Thymus (tissue), 11 donors: ENCODE results near the gene HDAC4. TPM values are rescaled to one million over a fixed set of nuclear protein-coding genes. Genes with fewer than 3 reads are reported as not detected.

ENCODE experiments used
- DNase-seq, 9 donors: peaks; one replicate each; pipeline ENCODE4 v3.0.0-alpha.2; 2013; ENCODE audit warnings: low spot score in 9 of 9, low read depth in 6 of 9, missing footprints in 1 of 9
- H3K27ac ChIP-seq, 2 donors: one replicate each; pipeline ENCODE4 v1.5.1; 2013; ENCODE audit warnings: control low read depth in 1 of 2, low read depth in 1 of 2, low read length in 1 of 2, mild to moderate bottlenecking in 1 of 2, moderate library complexity in 1 of 2
- H3K27me3 ChIP-seq, 2 donors: one replicate each; pipeline ENCODE4 v1.5.1; 2013; ENCODE audit warnings: low read length in 1 of 2; ENCODE audit not compliant: control insufficient read depth in 2 of 2, insufficient read depth in 1 of 2
- H3K36me3 ChIP-seq, 2 donors: one replicate each; pipeline ENCODE4 v1.5.1; 2013; ENCODE audit warnings: low read length in 1 of 2, mild to moderate bottlenecking in 1 of 2, moderate library complexity in 1 of 2; ENCODE audit not compliant: control insufficient read depth in 2 of 2, insufficient read depth in 2 of 2
- H3K4me1 ChIP-seq, 2 donors: one replicate each; pipeline ENCODE4 v1.5.1; 2013; ENCODE audit warnings: low read length in 2 of 2; ENCODE audit not compliant: control insufficient read depth in 2 of 2, insufficient read depth in 2 of 2
- H3K4me3 ChIP-seq, 2 donors: one replicate each; pipeline ENCODE4 v1.5.1; 2013; ENCODE audit warnings: low read length in 2 of 2, control low read depth in 1 of 2, mild to moderate bottlenecking in 1 of 2
- H3K9me3 ChIP-seq, 2 donors: one replicate each; pipeline ENCODE4 v1.5.1; 2013; ENCODE audit warnings: low read length in 1 of 2, mild to moderate bottlenecking in 1 of 2; ENCODE audit not compliant: control insufficient read depth in 2 of 2, insufficient read depth in 1 of 2
- WGBS: extraction: QIAGEN DNeasy Blood & Tissue Kit; methylation state at CpG from one replicate; pipeline ENCODE4 v1.1.7; 2013; 5-methylcytosine and 5-hydroxymethylcytosine counted together
- polyA plus RNA-seq: library from polyadenylated mRNA; stranded (reverse); fragments of 200-250 nt; gene quantifications from one replicate; pipeline ENCODE4 v1.2.3, GENCODE V29; 2013
- total RNA-seq: library from RNA; stranded (reverse); fragments of 120-200 nt; gene quantifications from one replicate; pipeline ENCODE4 v1.2.4, GENCODE V29; 2013
- donor health status: healthy.

Gene HDAC4
- total and polyA plus RNA-seq, 2 donors: 7.8 to 17.9 TPM

GRCh38 chr2:239241431-239241960, 159.3 kb downstream of the HDAC4 start:
- no peak for DNase-seq
- peaks cover 16 to 80% of the 10 kb centered on the region in 2 donors for H3K4me1 ChIP-seq
- no peak overlapping the region for H3K27ac ChIP-seq
- H3K9me3 ChIP-seq: peaks cover 0 to 3% of the 10 kb centered on the region in 2 donors
- no peak overlapping the region for H3K4me3 ChIP-seq
- peaks cover 0 to 6% of the 10 kb centered on the region in 2 donors for H3K36me3 ChIP-seq
- WGBS: 73% methylated on average over 1 of the region's 1 CpG
- no peaks in the 10 kb centered on the region for H3K27me3 ChIP-seq

- Histone ChIP-seq H3K4me1 (peaks cover 24 to 80% of the 10 kb centered on the region in 2 donors), H3K36me3 (no peaks in the 10 kb centered on the region), H3K27ac (peak overlapping the region in 1 of 2 donors; percentile 28), H3K9me3 (peaks cover 0 to 3% of the 10 kb centered on the region in 2 donors), H3K27me3 (no peaks in the 10 kb centered on the region), H3K4me3 (no peak overlapping the region)
- WGBS: 68% methylated on average over 15 of the region's 15 CpGs
- no peak for DNase-seq
These were observed 160.4 kb downstream of the HDAC4 start for GRCh38 chr2:239240414-239240881.

GRCh38 chr2:239239607-239240413, 161.0 kb downstream of the HDAC4 start:
- DNase-seq: no peak
- H3K4me1 ChIP-seq: peaks cover 30 to 81% of the 10 kb centered on the region in 2 donors
- H3K27ac ChIP-seq: peak overlapping the region; percentile 25 to 27
- no peaks in the 10 kb centered on the region for H3K36me3 ChIP-seq
- H3K27me3 ChIP-seq: no peaks in the 10 kb centered on the region
- H3K9me3 ChIP-seq: peaks cover 0 to 3% of the 10 kb centered on the region in 2 donors
- H3K4me3 ChIP-seq: no peak overlapping the region
- 93% methylated on average over 29 of the region's 29 CpGs for WGBS

- H3K4me1 ChIP-seq: peaks cover 36 to 81% of the 10 kb centered on the region in 2 donors
These were observed 161.8 kb downstream of the HDAC4 start for GRCh38 chr2:239238839-239239606.

GRCh38 chr2:239238381-239238780, 162.4 kb downstream of the HDAC4 start:
- 95% methylated on average over 5 of the region's 5 CpGs for WGBS
- Histone ChIP-seq H3K4me1 (peaks cover 36 to 80% of the 10 kb centered on the region in 2 donors), H3K27ac (peak overlapping the region in 1 of 2 donors; percentile 72), H3K27me3 (no peaks in the 10 kb centered on the region), H3K4me3 (no peak overlapping the region), H3K36me3 (no peaks in the 10 kb centered on the region), H3K9me3 (peaks cover 0 to 3% of the 10 kb centered on the region in 2 donors)
- DNase-seq: no peak

More at GRCh38 chr2:239238839-239239606, 161.8 kb downstream of the HDAC4 start:
- Histone ChIP-seq H3K4me3 (no peak overlapping the region), H3K27ac (no peak overlapping the region), H3K27me3 (no peaks in the 10 kb centered on the region), H3K36me3 (no peaks in the 10 kb centered on the region), H3K9me3 (peaks cover 0 to 3% of the 10 kb centered on the region in 2 donors)
- 97% methylated on average over 15 of the region's 15 CpGs for WGBS
- DNase-seq: no peak

GRCh38 chr2:239236808-239237205, 164.0 kb downstream of the HDAC4 start:
- no peaks in the 10 kb centered on the region for H3K9me3 ChIP-seq
- H3K27ac ChIP-seq: peak overlapping the region; percentile 64 to 72
- no peaks in the 10 kb centered on the region for H3K27me3 ChIP-seq
- H3K36me3 ChIP-seq: no peaks in the 10 kb centered on the region
- no peak overlapping the region for H3K4me3 ChIP-seq
- WGBS: 9% methylated on average over 9 of the region's 9 CpGs
- H3K4me1 ChIP-seq: peaks cover 42 to 86% of the 10 kb centered on the region in 2 donors
- DNase-seq: peak in 1 of 9 donors; percentile 72

- Histone ChIP-seq H3K36me3 (no peaks in the 10 kb centered on the region), H3K27me3 (no peaks in the 10 kb centered on the region), H3K4me3 (no peak overlapping the region), H3K4me1 (peaks cover 44 to 91% of the 10 kb centered on the region in 2 donors), H3K9me3 (no peaks in the 10 kb centered on the region), H3K27ac (peak overlapping the region; percentile 64 to 72)
- no peak for DNase-seq
- WGBS: 93% methylated on average over 20 of the region's 20 CpGs
These were observed 164.6 kb downstream of the HDAC4 start for GRCh38 chr2:239236043-239236807.

GRCh38 chr2:239235311-239235710, 165.5 kb downstream of the HDAC4 start:
- Histone ChIP-seq H3K9me3 (peaks cover 0 to 2% of the 10 kb centered on the region in 2 donors), H3K4me3 (no peak overlapping the region), H3K36me3 (no peaks in the 10 kb centered on the region), H3K4me1 (peaks cover 50 to 91% of the 10 kb centered on the region in 2 donors), H3K27me3 (no peaks in the 10 kb centered on the region), H3K27ac (peak overlapping the region; percentile 33 to 50)
- WGBS: 88% methylated on average over 11 of the region's 11 CpGs
- DNase-seq: no peak
